ENCODE data around the gene RABGAP1L.

- TF ChIP-seq CTCF (IDR thresholded peaks at IDR 0.05) (no peak), POLR2A (IDR thresholded peaks at IDR 0.05) (no peak)
Measured at GRCh38 chr1:175035865-175036264, 876.5 kb downstream of the RABGAP1L start.
